Activated T-helper 17 cell treated with anti-CD3 and anti-CD28 coated beads, Interleukin-2, amount 50 U/mL, for 72 hours (primary cell): ENCODE results near the gene ZNF684. TPM values are rescaled to one million over a fixed set of nuclear protein-coding genes. Genes with fewer than 3 reads are reported as not detected.

Experiments
- ATAC-seq: fragments of 150-1000 bp; cut with Tn5 transposase; replicated peaks from 2 replicates; pipeline ENCODE4 v1.10.0; 2021; ENCODE audit warnings: mild to moderate bottlenecking, moderate library complexity
- H3K27ac Mint-ChIP-seq: one replicate; pipeline ENCODE4 v1.8.0; 2022; ENCODE audit warnings: mixed read lengths
- H3K27me3 Mint-ChIP-seq: one replicate; pipeline ENCODE4 v1.8.0; 2022; ENCODE audit warnings: mixed read lengths
- H3K36me3 Mint-ChIP-seq: one replicate; pipeline ENCODE4 v1.8.0; 2022; ENCODE audit warnings: low read depth, mild to moderate bottlenecking, mixed read lengths
- H3K4me1 Mint-ChIP-seq: one replicate; pipeline ENCODE4 v1.8.0; 2022; ENCODE audit warnings: mixed read lengths
- H3K4me3 Mint-ChIP-seq: one replicate; pipeline ENCODE4 v1.8.0; 2022; ENCODE audit warnings: mild to moderate bottlenecking, mixed read lengths
- H3K9me3 Mint-ChIP-seq: one replicate; pipeline ENCODE4 v1.8.0; 2022; ENCODE audit warnings: mixed read lengths
- total RNA-seq, 2 donors: library from RNA; stranded (reverse); gene quantifications; one replicate each; pipeline ENCODE4 v1.2.3, GENCODE V29; 2022

ZNF684 gene
- total RNA-seq, 2 donors from 2014 or later, result 3.5 to 5.8 TPM

DNA sequence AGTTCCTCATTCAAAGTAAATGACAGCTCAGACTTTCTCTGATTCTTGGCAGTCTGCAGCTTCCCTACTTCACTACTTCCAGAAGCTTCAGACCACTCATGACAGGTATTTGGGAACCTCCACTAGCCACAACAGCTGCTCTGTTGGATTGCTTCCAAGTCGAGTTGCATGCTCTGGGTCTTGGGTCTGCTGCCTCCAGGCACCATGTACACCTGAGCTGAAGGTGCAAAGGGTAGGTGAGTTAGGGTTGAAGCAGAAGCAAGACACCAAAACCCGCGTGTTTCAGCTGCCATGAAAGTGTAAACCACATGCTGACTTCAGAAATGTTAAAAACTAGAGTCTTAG is 62.7 kb downstream of the ZNF684 start:
- H3K4me3 Mint-ChIP-seq, result no peak overlapping the region
- ATAC-seq, result no peak
- H3K27me3 Mint-ChIP-seq, result peaks cover 3% of the 10 kb centered on the region
- H3K9me3 Mint-ChIP-seq, result no peaks in the 10 kb centered on the region
- H3K36me3 Mint-ChIP-seq, result no peaks in the 10 kb centered on the region
- H3K27ac Mint-ChIP-seq, result no peak overlapping the region
- no peaks in the 10 kb centered on the region for H3K4me1 Mint-ChIP-seq

DNA sequence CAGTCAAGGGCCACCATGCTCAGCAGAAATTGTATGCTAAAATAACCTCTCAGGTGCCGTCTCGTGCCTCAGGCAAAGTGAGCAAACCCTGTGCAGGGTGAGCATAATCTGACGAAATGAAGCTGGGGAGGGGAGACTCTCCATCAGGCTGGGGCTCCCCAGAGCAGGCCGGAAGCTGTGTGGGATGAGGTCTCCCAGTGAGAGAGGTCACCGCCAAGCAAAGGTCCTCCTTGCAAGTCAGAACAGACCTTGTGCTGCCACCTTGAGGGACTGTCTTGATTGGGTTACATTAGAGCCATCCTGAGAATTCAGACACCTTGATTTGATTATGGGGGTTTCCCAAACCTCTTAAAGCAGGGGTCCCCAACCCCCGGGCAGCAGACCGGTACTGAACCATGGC is 64.2 kb downstream of the ZNF684 start:
- Mint-ChIP-seq H3K27me3 (peaks cover 3% of the 10 kb centered on the region), H3K4me3 (no peak overlapping the region), H3K36me3 (no peaks in the 10 kb centered on the region), H3K9me3 (no peaks in the 10 kb centered on the region), H3K27ac (no peak overlapping the region), H3K4me1 (no peaks in the 10 kb centered on the region)
- no peak for ATAC-seq

Other genes starting within 250 kb of the ZNF684 start
- gene COL9A2, start 214.4 kb upstream of the ZNF684 start, total RNA-seq, result 10 to 100 TPM in 1 of 2 donors, 1 to 10 TPM in 1; 7.5 to 18.9 TPM
- gene SMAP2, start 157.9 kb upstream of the ZNF684 start, total RNA-seq, result 100 to 1,000 TPM; 219 to 280 TPM
- 1 to 10 TPM; 2.8 to 3.3 TPM for gene ZFP69B, start 81.2 kb upstream of the ZNF684 start, total RNA-seq
- 1 to 10 TPM; 1.9 to 3.4 TPM for gene ZFP69, start 54.3 kb upstream of the ZNF684 start, total RNA-seq
- gene EXO5, start 22.9 kb upstream of the ZNF684 start, total RNA-seq, result 1 to 10 TPM; 6.6 to 6.7 TPM
- 1 to 10 TPM; 3.0 to 4.2 TPM for gene RIMS3, start 134.0 kb downstream of the ZNF684 start, total RNA-seq
- gene NFYC, start 160.1 kb downstream of the ZNF684 start, total RNA-seq, result 10 to 100 TPM; 61.2 to 65.2 TPM